IPS-11a (cell line): ENCODE measurements around the gene C19orf81.

Experiments
- H3K4me3 ChIP-seq: one replicate; pipeline ENCODE4 v1.5.1; 2013; ENCODE audit warnings: low read depth, low read length, control low read depth

C19orf81 gene

DNA sequence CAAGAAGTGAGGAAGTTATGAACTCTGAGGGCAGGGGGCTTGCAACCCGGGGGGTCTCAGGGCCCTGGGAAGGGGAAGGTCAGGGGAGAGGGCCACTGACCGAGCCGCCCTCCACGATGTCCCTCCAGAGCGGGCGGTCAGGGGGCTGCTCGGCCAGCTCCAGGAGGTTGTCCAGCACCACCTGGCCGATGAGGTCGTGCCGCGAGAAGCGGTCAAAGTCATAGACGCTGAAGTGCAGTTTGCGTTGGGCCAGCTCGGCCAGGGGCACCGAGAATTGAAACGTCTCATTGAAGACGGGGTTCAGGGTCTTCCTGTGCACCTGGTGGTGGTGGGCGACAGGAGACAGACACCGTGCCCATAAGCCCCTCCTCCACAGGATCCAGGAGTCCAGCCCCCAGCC, 20.1 kb upstream of the C19orf81 start:
- no peak overlapping the region for H3K4me3 ChIP-seq

DNA sequence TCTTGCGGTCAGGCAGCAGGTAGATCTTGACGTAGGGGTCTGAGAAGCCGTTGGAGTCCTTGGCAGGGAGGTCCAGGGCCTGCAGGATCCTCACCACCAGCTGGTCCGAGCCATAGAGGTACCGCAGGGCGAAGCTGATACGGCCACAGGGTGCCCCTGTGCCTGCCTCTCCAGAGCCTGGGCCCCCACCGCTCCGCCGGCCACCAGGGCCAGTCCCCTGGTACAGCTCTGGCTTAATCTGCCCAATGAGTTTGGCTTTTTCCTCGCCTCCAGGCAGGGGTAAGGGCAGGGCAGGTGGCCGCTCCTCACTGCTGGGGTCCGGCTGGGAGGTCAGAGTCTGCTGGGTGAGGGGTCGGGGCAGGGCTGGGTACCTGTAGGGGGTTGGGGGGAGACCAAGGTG, 19.4 kb upstream of the C19orf81 start:
- H3K4me3 ChIP-seq, result no peak overlapping the region

DNA sequence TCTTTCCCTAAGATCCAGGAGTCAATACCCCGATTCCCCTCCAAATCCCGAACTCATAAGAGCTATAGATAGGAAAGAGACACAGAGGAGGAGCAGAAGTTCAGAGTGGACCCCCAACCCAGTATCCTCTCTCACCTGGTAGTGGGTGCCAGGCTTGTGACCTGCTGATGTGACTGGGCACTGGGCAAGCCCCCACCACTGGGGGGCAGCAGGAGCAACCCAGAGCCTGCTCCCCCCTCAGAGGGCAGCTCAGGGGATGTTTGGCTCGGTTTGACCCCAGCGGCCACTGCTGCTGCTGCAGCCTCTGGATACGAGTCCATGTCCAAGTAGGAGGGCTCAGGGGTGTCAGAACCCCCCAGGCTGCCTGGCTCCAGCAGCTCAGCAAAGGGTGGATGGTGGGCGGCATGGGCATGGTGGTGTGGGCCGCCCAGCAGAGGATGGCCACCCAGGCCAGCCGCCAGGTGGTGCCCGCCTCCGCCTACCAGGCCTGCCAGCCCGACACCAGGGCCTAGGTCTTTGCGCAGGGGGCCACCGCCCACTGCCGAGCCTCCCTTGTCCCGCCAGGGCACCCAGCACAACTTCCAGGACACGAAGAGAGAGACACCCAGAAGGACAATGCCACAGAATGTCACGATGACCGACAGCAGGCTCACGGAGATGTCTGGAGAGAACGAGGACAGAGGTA, 17.0 kb upstream of the C19orf81 start:
- H3K4me3 ChIP-seq, result no peak overlapping the region

DNA sequence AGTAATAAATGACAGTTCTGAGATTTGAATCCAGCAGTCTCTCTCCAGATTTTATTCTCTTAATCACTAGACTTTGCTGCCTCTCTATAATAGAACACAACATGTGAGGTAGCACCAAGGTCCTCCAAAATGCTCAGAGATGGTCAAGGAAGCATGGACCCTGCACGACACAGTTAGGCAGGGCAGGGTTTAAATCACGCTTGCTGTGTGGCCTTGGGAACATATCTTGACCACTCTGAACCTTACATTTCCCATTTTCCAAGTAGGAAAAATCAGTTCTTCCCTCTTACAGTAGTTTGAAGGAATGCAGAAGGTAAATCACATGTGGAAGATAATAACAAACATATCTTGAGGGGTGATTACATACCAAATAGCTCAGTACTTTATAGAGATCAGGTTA, 15.9 kb upstream of the C19orf81 start:
- no peak overlapping the region for H3K4me3 ChIP-seq

DNA sequence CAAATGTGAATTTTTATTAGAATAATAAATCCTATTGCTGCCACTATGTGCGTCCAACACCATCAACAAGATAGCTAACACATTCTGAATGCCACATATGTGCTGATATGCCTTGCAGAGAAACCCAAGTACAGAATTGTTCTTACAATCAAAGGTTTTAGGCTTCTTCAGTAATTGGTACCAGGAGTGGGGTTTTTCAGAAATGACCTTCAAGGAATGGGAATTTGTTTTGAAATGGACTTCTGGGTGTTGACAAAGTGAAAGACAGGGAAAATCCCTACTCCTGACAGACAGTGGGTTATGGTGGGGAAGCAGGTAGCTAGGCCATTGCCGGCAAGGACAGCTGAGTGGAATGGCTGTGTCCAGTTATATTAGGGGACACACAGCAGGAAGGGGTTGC, 15.3 kb upstream of the C19orf81 start:
- no peak overlapping the region for H3K4me3 ChIP-seq

DNA sequence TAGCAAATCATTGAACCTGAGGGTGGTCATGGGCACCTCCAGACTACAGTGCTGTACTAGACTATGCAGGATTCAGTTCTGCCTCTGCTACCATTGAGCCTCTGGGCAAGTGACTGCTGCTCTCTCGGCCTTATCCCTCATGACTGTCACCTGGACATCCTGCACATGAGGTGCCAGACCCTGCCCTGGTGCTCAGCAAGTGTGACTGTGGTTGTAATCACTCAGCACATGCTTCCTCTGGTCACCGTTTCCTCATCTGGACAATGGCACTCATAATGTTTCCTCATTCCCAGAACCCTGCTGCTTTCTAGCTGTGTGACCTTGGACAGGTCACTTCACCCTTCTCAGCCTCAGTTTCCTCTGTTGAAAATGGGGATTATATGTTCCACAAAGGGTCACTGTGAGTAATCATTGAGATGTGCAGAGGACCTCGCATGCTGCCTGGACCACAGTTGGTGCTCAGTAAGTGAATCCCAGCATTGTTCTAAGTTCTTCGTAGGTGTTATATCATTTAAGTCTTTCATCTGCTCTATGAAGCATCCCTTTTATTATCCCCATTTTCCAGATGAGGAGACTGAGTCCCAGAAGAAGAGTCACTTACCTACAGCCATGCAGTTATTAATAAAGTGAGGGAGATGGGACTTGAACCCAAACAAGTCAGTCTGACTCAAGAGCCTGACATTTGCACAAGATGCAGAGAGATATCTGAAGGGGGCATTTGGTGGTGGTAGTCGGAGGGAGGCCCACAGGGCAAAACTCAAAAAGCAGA, 12.7 kb upstream of the C19orf81 start:
- no peak overlapping the region for H3K4me3 ChIP-seq

DNA sequence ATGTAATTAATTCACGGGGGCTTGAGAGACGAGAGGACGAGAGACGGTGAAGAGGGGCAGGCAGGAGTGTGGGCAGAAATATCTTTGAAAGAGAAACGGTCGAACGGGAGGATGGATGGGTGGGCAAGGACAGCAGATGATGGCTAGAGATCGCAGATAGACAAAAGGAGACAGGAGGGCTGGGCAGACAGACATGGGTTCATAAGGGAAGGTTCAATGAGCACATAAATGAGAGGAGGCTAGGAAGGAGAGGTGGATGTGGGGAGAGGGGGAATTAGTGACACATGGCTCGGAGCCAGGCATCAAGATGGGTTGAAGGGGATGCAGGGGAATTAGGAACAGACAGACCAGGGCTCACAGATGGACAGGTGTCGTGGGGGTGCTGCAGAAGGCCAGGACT, 10.6 kb upstream of the C19orf81 start:
- peak overlapping the region; percentile 67 for H3K4me3 ChIP-seq

DNA sequence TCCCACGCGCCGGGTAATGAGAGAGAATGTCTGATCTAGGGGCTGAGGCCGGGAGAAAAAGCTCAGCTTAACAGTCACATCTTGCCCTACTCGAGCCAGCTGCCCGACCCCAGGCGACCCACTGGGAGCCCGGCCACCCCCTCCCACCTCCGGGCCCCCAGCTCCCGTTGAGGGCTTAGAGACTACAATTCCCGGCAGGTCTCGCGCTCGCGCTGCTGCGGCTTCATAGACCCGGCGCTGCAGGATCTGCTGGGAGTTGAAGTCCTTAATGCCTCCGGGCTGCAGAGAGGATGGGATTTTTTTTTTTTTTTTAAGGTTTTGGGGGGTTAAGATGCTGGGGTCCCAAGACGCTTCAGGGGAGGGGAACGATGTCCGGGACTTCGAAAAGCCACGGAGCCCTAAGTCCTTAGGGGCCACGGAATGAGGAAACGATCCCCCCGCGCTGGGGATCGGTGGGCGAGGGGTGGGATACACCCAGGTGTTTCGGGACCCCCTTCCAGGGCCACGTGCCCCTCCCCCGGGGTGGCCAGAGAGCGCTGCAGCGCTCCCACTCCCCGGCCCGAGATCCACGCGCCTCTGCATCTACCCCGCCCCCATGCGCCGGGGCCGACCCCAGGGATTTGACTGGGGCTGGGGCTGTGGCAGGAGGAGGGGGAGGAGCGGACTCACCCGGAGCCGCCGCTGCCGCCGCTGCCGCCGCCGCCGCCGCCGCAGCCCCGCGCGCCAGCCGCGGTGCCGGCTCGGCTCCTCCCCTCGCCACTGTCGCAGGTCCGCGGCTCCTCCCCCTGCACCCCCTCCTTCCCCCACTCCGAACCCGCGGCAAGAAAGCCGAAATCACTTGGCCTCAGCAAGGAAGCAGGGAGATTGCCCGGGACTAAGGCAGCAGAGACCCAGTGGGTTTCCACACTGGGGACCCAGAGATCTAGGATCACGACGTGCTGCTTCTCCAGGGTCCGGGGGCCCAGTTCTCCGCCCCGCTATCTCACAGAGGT, 9.8 kb upstream of the C19orf81 start, which contains the start of gene SYT3:
Gene SYT3, minus strand, starts transcription at position 761 of the 992 bp plus-strand sequence. CDS start 2,470 bp downstream, outside the sequence.
- peak within 1 kb of the TSS; percentile 67 for H3K4me3 ChIP-seq

DNA sequence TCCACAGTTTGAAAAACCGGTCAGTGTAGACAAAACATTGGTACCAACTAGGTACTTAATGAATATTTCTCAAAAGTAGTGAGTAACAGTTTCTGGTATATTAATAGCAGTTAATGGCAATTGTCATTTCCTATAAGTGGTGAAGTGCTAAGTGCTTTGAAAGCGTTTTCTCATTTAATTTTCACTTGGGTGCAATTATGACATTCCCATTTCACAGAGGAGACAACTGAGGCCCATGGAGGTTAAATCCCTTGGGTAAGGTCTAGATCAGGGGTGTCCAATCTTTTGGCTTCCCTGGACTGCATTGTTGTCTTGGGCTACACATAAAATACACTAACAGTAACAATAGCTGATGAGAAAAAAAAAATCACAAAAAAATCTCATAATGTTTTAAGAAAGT, 8.9 kb upstream of the C19orf81 start:
- H3K4me3 ChIP-seq, result peak overlapping the region; percentile 48

DNA sequence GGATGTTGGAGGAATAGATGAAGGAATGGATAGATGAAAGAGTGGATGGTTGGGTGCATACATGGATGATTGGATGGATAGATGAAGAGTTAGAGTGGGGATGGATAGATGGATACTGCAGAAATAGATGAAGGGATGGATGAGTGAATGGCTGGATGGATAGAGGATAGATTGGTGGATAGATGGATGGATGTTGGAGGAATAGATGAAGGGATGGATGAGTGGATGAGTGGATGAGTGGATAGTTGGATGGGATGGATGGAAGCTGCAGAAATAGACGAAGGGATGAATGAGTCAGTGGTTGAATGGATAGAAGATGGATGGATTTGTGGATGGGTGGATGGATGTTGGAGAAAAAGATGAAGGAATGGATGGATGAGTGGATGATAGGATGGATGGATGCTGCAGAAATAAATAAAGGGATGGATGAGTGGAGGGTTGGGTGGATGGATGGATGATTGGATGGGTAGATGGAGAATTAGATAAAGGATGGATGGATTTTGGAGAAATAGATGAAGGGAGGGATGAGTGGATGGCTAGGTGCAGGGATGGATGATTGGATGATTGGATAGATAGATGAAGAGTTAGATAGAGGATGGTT, 4.8 kb upstream of the C19orf81 start:
- no peak overlapping the region for H3K4me3 ChIP-seq

DNA sequence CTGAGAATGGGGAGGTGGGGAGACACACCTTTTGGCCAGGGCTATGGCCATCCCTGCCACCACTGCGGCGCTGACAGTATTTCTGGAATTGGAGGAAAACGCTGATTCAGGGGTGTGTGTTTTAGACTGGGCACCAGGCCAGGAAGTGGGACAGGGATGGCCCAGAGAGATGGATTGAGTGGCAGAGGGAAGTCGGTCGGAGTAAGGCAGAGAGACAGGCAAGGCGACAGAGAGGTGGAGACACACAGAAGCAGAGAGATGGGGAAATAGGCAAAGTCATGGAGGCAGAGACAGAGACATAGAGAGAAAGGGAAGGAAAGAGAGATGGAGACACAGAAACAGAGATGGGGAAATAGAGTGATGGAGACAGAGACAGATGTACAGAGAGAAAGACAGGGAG, 4.1 kb upstream of the C19orf81 start:
- no peak overlapping the region for H3K4me3 ChIP-seq

DNA sequence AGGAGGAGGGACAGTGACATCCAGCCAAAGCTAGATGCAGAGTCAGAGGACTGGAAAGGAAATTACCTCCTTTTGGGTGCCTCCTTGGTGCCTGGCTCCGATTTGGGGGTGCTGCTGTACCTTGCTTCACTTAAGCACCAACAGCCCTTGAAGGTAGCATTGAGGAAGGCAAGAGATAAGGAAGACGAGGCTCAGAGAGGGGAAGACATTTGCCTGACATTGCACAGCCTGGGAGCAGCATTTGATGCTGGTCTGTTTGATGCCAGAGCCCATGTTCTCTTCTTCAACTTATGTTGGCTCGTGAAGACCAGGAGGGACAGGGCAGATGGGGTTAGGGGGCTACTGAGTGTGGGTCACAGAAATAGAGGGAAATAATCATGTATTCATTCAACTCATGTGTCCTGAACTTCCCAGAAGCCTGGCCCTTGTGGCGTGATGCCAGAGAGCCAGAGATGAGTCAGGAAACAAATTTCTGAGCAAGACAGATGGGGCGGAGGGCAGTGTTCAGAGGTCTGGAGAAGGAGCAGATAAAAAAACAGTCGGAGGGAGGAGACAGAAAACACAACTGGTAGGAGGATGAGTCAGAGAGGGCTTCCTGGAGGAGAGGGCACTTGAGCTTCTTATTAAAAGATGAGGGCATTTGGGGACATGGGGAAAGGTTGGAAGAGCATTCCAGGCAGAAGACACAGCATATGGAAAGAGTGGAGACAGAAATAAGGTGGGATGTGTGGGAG, 3.0 kb upstream of the C19orf81 start:
- no peak overlapping the region for H3K4me3 ChIP-seq

DNA sequence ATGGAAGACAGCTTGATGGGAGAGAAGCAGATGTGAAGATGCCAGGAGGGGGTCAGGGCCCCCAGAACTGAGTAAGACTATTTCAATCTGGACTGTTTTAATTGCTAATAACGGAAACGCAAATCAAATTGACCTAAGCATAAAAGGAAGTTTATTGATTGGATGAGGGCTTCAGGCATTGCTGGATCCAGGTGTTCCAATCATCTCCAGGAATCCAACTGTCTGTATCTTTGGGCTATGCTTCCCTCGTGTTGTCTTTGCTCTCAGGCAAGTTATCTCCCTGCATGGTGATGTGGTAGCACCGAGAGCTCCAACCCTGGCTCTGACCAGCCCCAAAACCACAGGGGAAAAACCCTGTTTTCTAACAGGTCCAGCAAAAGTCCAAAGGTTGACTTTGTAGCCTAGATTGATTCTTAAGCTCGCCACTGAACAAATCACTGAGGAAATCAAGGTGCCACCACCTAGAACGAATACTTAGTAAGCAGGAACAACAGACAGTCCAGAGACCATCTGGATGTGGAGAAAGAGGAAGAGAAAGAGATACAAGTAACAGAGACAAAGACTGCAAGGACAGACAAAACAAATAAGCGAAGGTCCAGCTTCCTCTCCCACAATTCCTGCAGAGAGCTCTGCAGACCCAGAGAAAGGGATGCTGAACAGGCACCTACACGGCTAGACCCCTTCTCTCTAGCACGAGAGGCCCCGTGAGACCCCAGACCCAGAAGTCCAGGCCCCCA, 1.2 kb upstream of the C19orf81 start:
- no peak overlapping the region for H3K4me3 ChIP-seq

DNA sequence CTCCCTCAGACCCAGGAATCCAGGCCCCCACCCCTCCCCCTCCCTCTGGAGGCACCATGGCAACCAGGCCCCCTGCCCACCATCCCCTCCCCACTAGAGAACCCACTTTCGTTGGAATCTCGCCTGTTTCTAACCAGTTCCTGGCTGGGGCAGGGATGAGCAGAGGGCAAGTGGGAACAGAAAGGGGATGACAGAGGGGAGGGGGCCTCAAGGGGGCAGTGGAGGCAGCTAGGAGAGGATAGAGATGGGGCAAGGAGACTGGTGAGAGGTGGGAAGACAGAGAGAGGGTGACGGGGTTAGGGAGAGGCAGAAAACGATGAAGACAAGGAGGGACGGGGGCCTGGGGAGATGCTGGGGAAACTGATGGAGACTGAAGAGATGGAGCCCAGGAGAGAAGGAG, 586 bp upstream of the C19orf81 start:
- no peak overlapping the region for H3K4me3 ChIP-seq

DNA sequence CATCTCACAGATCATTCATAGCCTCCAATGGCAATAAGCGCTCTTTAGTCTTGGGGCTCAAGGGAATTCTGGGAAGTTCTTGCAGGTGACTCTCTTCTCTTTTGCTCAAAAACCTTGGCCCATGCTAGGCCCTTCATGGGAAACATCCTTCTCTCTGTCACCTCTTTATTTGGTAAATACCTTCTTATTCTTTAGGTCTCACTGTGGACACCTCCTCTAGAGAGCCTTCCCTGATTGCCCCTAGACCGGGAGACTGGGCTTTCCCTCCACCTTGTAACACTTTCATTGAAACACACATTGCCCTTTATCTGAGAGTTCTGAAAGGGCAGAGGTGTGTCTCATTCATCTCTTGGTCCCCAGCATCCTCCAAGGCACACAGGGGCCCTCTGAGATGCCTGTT, 1.9 kb downstream of the C19orf81 start:
- H3K4me3 ChIP-seq, result no peak overlapping the region

DNA sequence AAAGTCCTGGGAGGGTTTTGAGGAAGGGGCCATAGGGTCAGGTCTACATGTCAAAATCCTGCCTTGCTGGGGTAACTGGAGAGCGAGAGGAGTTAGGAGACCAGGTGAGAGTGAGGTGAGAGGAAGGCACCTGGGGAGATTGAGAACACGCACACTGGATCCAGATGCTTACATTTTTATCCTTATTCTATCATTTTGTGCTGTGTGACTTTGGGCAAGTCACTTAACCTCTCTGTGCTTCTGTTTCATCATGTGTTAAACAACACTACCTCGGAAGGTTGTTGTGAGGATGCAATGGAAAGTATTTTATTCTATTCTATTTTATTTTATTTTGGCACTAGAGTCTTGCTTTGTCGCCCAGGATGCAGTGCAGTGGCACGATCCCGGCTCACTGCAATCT, 3.5 kb downstream of the C19orf81 start:
- no peak overlapping the region for H3K4me3 ChIP-seq

DNA sequence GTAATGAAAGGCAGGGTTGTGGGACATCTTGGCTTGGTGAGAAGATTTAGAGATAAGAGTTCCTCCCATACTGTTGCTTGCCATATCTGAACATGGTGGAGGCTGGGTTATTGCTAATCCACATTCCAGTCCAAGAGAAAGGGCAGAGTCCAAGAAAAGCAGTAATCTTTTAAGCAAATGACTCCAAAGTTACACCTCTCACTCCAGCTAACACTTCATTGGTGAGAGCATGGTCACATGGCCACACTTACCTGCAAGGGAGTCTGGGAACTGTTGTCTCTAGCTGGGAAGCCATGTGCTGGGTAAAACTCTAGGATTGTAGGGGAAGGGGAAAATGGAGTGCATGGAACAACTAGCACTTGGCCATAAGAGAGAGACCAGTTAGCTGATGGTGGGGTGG, 5.6 kb downstream of the C19orf81 start:
- H3K4me3 ChIP-seq, result no peak overlapping the region

DNA sequence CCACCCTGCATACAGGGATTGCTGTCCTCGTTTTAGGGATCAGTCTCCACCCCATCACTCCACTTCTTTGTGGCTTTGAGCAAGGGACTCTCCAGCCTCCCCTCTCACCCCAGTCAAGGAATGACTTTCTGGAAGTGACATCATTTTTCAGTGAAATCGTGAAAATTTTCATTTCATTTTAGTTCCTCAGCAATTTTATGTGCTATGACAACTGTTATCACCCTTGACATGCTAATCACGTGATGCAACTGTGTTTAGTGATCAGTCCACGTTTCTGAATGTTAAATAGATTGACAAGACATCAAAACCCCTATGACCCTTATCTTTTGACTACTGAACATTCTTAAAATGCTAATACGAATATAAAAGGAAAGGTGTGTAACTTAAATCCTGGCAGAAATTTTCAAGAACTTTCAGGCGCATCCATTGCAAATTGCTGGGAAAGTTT, 8.0 kb downstream of the C19orf81 start:
- peak overlapping the region; percentile 56 for H3K4me3 ChIP-seq

DNA sequence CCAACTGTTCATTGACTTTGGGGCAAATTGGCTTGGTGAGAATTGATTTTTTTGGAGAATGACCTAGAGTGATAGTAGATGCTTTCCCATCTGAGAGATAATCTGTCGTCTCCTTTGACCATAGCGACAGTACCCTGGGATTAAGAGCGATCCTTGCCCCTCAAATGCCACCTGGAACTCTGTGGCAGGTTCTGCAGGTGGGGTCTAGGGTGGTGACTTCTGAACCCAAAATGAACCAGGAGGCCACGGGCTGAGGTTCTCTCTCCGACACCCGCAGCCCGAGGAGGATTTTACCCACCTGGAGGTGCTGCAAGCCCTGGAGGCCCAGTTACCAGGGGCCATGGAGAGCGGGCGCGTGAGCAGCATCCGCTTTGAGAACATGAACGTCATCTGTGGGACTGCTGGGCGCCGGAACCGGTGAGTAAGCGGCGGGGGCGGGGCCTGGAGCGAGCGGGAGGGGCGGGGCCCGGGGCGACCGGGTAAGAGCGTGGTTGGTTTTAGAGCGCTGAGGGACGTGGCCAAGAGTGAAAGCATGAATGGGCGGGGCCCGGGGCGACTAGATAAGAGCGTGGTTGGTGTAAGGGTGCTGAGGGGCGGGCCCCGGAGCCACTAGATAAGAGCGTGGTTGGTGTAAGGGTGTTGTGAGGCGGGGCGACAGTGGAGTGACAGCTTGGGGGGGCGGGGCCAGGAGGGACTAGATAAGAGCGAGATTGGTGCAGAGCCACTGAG, 8.6 kb downstream of the C19orf81 start:
- peak overlapping the region; percentile 82 for H3K4me3 ChIP-seq
